Loucy (cell line): ENCODE measurements around the gene C4A.
"Not testable (repeated sequence)": the region's sequence is repeated elsewhere in the genome, so short reads cannot be mapped to it uniquely, and the experiment has no call there.

ENCODE experiments used
- CTCF ChIP-seq: fragments of 200-600 bp; sonication (generic); conservative IDR thresholded peaks from 2 replicates; pipeline ENCODE4 v1.5.1; 2014; ENCODE audit warnings: mild to moderate bottlenecking, antibody characterized with exemption, low read length
- EZH2phosphoT487 ChIP-seq: fragments of 200-600 bp; IDR thresholded peaks from 2 replicates; pipeline ENCODE4 v1.6.1; 2018; ENCODE audit warnings: antibody characterized with exemption, mild to moderate bottlenecking, moderate library complexity, borderline replicate concordance

GRCh38 chr6:32009537-32009936, 27.7 kb downstream of the C4A start:
- TF ChIP-seq CTCF, EZH2phosphoT487: not testable (repeated sequence)
